Neural cell (in vitro differentiated cells): ENCODE data around the gene TMEM80. TPM values are rescaled to one million over a fixed set of nuclear protein-coding genes. Genes with fewer than 3 reads are reported as not detected.

ENCODE experiments used
- H2AFZ ChIP-seq: fragments of 200-600, 300-800 bp; sonication (generic), shearing (Covaris generic); 2 replicates; pipeline ENCODE4 v1.6.0; 2014; ENCODE audit warnings: low read depth, mild to moderate bottlenecking, antibody characterized with exemption, low read length, moderate library complexity
- H3F3A ChIP-seq: fragments of 200-600 bp; shearing (Covaris generic); 2 replicates; pipeline ENCODE4 v1.6.1; 2016; ENCODE audit warnings: mild to moderate bottlenecking, moderate library complexity, mixed read lengths, antibody characterized with exemption, low read length; ENCODE audit not compliant: insufficient read depth, poor library complexity, severe bottlenecking
- H3K27ac ChIP-seq: fragments of 200-600, 300-800 bp; sonication (generic), shearing (Covaris generic); 2 replicates; pipeline ENCODE4 v1.5.1; 2014; ENCODE audit warnings: mild to moderate bottlenecking, low read length, moderate library complexity
- H3K27me3 ChIP-seq: fragments of 300-800, 200-600 bp; sonication (generic), shearing (Covaris generic); 2 replicates; pipeline ENCODE4 v1.6.0; 2014; ENCODE audit warnings: mild to moderate bottlenecking, low read depth, low read length, moderate library complexity; ENCODE audit not compliant: insufficient read depth
- H3K36me3 ChIP-seq: fragments of 300-800, 200-600 bp; sonication (generic), shearing (Covaris generic); 2 replicates; pipeline ENCODE4 v1.5.1; 2014; ENCODE audit warnings: mild to moderate bottlenecking, antibody characterized with exemption, low read length, moderate library complexity; ENCODE audit not compliant: insufficient read depth
- H3K4me2 ChIP-seq: fragments of 300-800, 200-600 bp; sonication (generic), shearing (Covaris generic); 2 replicates; pipeline ENCODE4 v1.6.0; 2014; ENCODE audit warnings: mild to moderate bottlenecking, low read length
- H3K4me3 ChIP-seq: fragments of 300-800, 200-600 bp; sonication (generic), shearing (Covaris generic); 2 replicates; pipeline ENCODE4 v1.5.1; 2014; ENCODE audit warnings: mild to moderate bottlenecking, low read length, moderate library complexity
- H3K79me2 ChIP-seq: fragments of 200-600 bp; shearing (Covaris generic); replicated peaks from 2 replicates; pipeline ENCODE4 v1.6.0; 2014; ENCODE audit warnings: mild to moderate bottlenecking, low read length, moderate library complexity; ENCODE audit not compliant: insufficient read depth
- H3K9ac ChIP-seq: fragments of 300-800, 200-600 bp; sonication (generic), shearing (Covaris generic); 2 replicates; pipeline ENCODE4 v1.6.1; 2016; ENCODE audit warnings: mild to moderate bottlenecking, low read length, mixed read lengths
- H3K9me2 ChIP-seq: fragments of 200-600 bp; shearing (Covaris generic); 2 replicates; pipeline ENCODE4 v1.6.1; 2016; ENCODE audit warnings: mild to moderate bottlenecking, low read length, mixed read lengths; ENCODE audit not compliant: insufficient read depth
- H3K9me3 ChIP-seq: fragments of 200-600, 300-800 bp; sonication (generic), shearing (Covaris generic); 2 replicates; pipeline ENCODE4 v1.6.1; 2016; ENCODE audit warnings: mild to moderate bottlenecking, mixed run types, low read length, moderate library complexity, mixed read lengths
- H4K20me1 ChIP-seq: fragments of 200-600 bp; shearing (Covaris generic); 2 replicates; pipeline ENCODE4 v1.6.1; 2016; ENCODE audit warnings: mild to moderate bottlenecking, mixed run types; ENCODE audit not compliant: insufficient read depth
- EP300 ChIP-seq: fragments of 450-650 bp; conservative IDR thresholded peaks from 2 replicates; pipeline ENCODE4 v1.6.1; 2014; ENCODE audit warnings: antibody characterized with exemption, mild to moderate bottlenecking, moderate library complexity; ENCODE audit not compliant: poor library complexity, severe bottlenecking
- EZH2 ChIP-seq: fragments of 200-600, 300-800 bp; shearing (Covaris generic), sonication (generic); IDR thresholded peaks from 2 replicates; pipeline ENCODE4 v1.6.1; 2014; ENCODE audit warnings: antibody characterized with exemption, low read length, borderline replicate concordance, mild to moderate bottlenecking; ENCODE audit not compliant: insufficient read depth, poor library complexity, severe bottlenecking
- MXI1 ChIP-seq: fragments of 450-650 bp; conservative IDR thresholded peaks from 2 replicates; pipeline ENCODE4 v1.6.1; 2014; ENCODE audit warnings: antibody characterized with exemption, mild to moderate bottlenecking; ENCODE audit not compliant: poor library complexity, severe bottlenecking
- POLR2AphosphoS5 ChIP-seq: IDR thresholded peaks from 2 replicates; pipeline ENCODE4 v1.6.1; 2012
- RAD21 ChIP-seq: fragments of 450-650 bp; conservative IDR thresholded peaks from 2 replicates; pipeline ENCODE4 v1.6.1; 2014; ENCODE audit warnings: antibody characterized with exemption, mild to moderate bottlenecking, moderate library complexity
- SMC3 ChIP-seq: fragments of 450-650 bp; conservative IDR thresholded peaks from 2 replicates; pipeline ENCODE4 v1.6.1; 2014; ENCODE audit warnings: antibody characterized with exemption, mild to moderate bottlenecking, moderate library complexity; ENCODE audit not compliant: poor library complexity
- TAF1 ChIP-seq: IDR thresholded peaks from 2 replicates; pipeline ENCODE4 v1.6.1; 2012; ENCODE audit warnings: low read depth
- polyA plus RNA-seq: library from polyadenylated mRNA; depleted of rRNA; stranded (reverse); fragments of >200 nt; gene quantifications from 2 replicates; pipeline ENCODE4 v1.2.3, GENCODE V29; 2014
- TF ChIP-seq, protein P1 (sequence below): IDR thresholded peaks from 2 replicates; pipeline ENCODE4 v1.6.1; 2012; ENCODE audit warnings: borderline replicate concordance
- TF ChIP-seq, protein P2 (sequence below): fragments of 450-650 bp; IDR thresholded peaks from 2 replicates; pipeline ENCODE4 v1.5.1; 2014; ENCODE audit warnings: antibody characterized with exemption, mild to moderate bottlenecking, moderate library complexity; ENCODE audit not compliant: poor library complexity, severe bottlenecking

The TMEM80 gene
- polyA plus RNA-seq, 1 donor from 2014 or later: 23.1 TPM

DNA sequence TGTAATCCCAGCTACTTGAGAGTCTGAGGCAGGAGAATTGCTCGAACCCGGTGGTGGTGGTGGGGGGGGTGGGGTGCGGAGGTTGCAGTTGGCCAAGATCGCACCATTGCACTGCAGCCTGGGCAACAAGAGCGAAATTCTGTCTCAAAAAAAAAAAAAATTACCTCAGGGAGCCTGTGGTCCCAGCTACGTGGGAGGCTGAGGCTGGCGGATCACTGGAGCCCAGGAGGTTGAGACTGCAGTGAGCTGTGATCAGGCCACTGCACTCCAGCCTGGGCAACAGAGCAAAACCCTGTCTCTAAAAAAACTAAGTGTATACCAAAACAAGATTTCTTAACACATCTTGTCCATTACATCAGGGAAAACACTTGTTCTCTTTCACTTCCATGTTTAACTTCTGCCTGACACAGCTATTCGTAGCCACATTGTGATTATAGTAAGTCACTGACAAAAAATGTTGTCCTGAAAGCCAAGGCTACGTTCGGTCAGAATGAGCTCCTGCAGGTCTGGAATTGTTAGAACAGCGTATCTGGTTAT is 1.4 kb downstream of the TMEM80 start:
- Histone ChIP-seq H3K27me3 (no peaks in the 10 kb centered on the region), H3K9ac (no peak overlapping the region), H3K9me3 (no peaks in the 10 kb centered on the region), H3K9me2 (no peaks in the 10 kb centered on the region), H3K79me2 (peaks cover 20% of the 10 kb centered on the region), H4K20me1 (no peaks in the 10 kb centered on the region), H3F3A (no peaks in the 10 kb centered on the region), H3K4me2 (no peak overlapping the region), H3K4me3 (peak overlapping the region; percentile 85), H2AFZ (no peak overlapping the region), H3K36me3 (no peaks in the 10 kb centered on the region), H3K27ac (no peak overlapping the region)
- TF ChIP-seq, protein P1, sequence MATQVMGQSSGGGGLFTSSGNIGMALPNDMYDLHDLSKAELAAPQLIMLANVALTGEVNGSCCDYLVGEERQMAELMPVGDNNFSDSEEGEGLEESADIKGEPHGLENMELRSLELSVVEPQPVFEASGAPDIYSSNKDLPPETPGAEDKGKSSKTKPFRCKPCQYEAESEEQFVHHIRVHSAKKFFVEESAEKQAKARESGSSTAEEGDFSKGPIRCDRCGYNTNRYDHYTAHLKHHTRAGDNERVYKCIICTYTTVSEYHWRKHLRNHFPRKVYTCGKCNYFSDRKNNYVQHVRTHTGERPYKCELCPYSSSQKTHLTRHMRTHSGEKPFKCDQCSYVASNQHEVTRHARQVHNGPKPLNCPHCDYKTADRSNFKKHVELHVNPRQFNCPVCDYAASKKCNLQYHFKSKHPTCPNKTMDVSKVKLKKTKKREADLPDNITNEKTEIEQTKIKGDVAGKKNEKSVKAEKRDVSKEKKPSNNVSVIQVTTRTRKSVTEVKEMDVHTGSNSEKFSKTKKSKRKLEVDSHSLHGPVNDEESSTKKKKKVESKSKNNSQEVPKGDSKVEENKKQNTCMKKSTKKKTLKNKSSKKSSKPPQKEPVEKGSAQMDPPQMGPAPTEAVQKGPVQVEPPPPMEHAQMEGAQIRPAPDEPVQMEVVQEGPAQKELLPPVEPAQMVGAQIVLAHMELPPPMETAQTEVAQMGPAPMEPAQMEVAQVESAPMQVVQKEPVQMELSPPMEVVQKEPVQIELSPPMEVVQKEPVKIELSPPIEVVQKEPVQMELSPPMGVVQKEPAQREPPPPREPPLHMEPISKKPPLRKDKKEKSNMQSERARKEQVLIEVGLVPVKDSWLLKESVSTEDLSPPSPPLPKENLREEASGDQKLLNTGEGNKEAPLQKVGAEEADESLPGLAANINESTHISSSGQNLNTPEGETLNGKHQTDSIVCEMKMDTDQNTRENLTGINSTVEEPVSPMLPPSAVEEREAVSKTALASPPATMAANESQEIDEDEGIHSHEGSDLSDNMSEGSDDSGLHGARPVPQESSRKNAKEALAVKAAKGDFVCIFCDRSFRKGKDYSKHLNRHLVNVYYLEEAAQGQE: no peak
- TF ChIP-seq RAD21: no peak
- no peak for TF ChIP-seq SMC3
- TF ChIP-seq EZH2: no peak
- TF ChIP-seq, protein P2, sequence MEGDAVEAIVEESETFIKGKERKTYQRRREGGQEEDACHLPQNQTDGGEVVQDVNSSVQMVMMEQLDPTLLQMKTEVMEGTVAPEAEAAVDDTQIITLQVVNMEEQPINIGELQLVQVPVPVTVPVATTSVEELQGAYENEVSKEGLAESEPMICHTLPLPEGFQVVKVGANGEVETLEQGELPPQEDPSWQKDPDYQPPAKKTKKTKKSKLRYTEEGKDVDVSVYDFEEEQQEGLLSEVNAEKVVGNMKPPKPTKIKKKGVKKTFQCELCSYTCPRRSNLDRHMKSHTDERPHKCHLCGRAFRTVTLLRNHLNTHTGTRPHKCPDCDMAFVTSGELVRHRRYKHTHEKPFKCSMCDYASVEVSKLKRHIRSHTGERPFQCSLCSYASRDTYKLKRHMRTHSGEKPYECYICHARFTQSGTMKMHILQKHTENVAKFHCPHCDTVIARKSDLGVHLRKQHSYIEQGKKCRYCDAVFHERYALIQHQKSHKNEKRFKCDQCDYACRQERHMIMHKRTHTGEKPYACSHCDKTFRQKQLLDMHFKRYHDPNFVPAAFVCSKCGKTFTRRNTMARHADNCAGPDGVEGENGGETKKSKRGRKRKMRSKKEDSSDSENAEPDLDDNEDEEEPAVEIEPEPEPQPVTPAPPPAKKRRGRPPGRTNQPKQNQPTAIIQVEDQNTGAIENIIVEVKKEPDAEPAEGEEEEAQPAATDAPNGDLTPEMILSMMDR: no peak
- no peak for TF ChIP-seq POLR2AphosphoS5
- TF ChIP-seq EP300: no peak
- TF ChIP-seq TAF1: no peak
- no peak for TF ChIP-seq MXI1

DNA sequence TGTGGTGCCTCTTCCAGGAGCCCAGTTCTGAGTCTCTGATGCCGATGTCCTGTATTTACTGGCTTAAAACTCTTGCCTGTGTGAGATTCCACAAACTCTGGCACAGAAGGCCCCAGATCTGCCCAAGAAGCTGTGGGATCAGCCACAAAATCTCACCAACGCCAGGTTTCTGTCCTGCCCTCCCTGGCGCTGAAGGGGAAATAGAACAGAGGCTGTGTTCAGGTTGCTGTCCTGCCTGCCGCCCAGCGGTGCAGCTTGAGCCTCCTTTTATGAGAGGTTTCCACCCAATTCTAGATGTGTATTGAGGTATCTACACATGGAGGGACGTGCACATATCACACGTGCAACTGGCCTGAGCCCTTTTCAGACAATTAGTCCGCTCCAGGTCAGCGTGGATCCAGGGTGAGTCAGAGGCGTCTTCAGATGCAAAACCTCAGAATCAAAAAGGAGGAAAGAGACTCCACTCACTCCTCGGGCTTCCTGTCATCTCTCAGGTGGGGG is 2.2 kb downstream of the TMEM80 start:
- Histone ChIP-seq H3F3A (no peaks in the 10 kb centered on the region), H3K27ac (no peak overlapping the region), H3K36me3 (no peaks in the 10 kb centered on the region), H3K79me2 (peaks cover 18% of the 10 kb centered on the region), H3K4me3 (no peak overlapping the region), H3K27me3 (no peaks in the 10 kb centered on the region), H4K20me1 (no peaks in the 10 kb centered on the region), H2AFZ (no peak overlapping the region), H3K4me2 (no peak overlapping the region), H3K9me2 (no peaks in the 10 kb centered on the region), H3K9me3 (no peaks in the 10 kb centered on the region), H3K9ac (no peak overlapping the region)
- TF ChIP-seq EP300 (no peak), MXI1 (no peak), EZH2 (no peak), SMC3 (no peak), TAF1 (no peak), RAD21 (no peak), POLR2AphosphoS5 (no peak)
- TF ChIP-seq, protein P2: no peak
- TF ChIP-seq, protein P1: no peak
